ENCODE results near the gene SMOC2.
A peak's percentile ranks its signal among the peaks of the same experiment; 100 is the strongest.
"Not testable (repeated sequence)": the region's sequence is repeated elsewhere in the genome, so short reads cannot be mapped to it uniquely, and the experiment has no call there.

Gene SMOC2

DNA sequence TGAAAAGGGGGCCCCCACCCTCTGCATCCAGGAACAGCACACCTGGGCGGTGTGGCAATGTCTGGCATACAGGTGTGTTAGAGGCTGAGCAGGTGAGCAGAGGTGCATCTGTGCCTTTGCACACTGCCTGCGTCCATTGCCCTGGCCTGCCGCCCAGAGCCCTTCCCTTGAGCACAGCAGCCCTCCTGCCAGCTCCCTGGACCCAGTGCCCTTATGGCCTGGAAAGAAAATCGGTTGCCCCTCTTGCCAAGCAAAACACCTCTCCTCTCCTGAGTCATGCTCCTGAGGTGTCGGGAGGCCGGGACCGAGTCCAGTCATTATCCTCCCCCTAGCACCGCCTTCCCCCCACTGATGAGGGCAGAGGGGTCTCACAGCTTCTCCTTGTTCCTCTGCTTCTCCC lies 259.9 kb downstream of the SMOC2 start:
- no peak for DNase-seq

DNA sequence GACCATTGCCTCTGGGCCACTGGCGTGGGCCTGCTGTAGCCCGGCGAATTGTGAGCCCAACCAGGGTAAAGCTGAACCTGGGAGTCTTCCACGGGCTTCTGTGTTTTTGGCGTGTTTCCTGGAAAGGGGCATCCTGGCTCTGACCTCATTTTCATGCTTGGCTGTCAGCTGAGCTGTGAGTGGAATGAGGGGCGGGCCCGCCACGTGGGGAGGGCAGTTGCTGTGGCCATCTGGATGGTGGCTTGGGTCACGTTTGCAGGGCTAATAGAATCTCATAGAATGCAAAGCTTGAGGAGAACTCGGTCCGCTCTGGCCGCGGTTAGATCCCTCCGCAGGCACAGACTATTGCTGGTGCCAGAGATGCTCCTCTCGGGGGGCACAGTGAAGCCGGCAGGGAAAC lies 263.0 kb downstream of the SMOC2 start:
- peak in 24 of 42 donors; percentile 4 to 54 (median 29) for DNase-seq
- intact Hi-C loops (cut with DNase I) = no loop called here

More for the DNA sequence above, 259.9 kb downstream of the SMOC2 start:
- intact Hi-C loops (cut with DNase I) = no loop called here

DNA sequence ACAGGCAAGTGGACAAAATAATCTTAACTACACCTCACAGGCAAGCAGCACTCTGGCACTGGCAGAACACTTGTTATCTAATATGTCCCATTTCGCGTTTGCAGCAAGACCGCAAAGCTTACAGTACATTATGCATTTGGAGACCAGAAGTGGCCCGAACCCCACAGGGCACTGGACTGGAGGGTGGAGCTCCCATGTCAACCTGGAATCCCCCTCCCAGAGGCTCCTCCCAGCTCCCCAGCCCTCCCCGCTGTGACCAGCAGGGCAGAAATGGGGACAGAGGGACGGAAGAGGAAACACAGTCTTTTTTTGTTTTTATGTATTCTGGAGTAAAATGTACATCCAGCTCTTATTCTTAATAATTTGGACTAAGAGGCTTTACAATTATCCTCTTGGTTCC lies 263.7 kb downstream of the SMOC2 start:
- intact Hi-C loops (cut with DNase I) = no loop called here
- no peak for DNase-seq

DNA sequence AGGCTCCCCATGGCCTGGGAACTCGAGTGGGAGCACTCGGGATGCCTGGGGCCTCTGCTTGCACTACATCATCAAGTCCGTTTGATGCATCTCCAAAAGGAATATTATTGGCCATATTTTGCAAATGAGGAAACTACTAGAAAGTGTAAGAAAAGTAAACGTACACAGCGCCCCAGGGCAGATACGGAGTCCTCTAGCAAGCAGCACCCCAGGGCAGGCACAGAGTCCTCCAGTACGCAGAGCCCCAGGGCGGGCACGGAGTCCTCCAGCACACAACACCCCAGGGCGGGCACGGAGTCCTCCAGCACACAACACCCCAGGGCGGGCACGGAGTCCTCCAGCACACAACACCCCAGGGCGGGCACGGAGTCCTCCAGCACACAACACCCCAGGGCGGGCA lies 264.3 kb downstream of the SMOC2 start:
- intact Hi-C loops (cut with DNase I); DNase-seq: not testable (repeated sequence)

DNA sequence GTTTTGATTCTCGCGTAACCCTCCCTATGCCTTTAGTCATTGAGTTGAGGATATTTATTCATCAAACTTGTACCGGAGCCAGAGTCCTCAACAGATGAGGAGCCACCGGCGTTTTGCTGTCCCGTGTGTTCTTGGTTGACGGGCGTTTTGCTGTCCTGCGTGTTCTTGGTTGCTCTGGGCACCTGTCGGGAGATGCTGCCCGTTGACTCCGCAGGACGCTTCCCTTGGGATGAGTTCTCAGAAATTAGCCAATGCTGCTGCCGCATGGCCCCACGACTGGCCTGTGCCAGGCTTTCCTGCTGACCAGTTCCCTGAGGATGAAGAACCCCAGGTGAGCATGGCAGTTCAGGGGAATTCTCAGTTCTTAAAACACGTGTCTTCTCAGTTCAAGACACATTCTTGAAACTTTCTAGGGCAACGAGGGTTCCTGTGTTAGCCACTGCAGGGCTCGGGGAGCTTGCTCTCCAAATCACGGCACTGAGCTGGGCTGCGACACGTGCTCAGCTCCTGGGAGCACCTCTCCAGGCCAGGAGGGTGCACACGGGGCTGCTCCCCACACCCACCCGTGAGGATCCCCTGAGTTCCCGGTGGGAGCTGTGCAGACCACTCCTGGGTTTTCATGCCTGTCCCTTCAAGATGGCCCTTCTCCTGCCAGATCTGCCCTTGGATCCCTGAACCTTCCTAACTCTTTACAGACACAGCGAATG lies 265.6 kb downstream of the SMOC2 start:
- intact Hi-C loops (cut with DNase I) = no loop called here
- DNase-seq = no peak

GRCh38 chr6:168708526-168708925 lies 267.5 kb downstream of the SMOC2 start:
- intact Hi-C loops (cut with DNase I) = no loop called here
- DNase-seq = peak in 1 of 42 donors; percentile 5

- DNase-seq = peak in 1 of 42 donors; percentile 12
- intact Hi-C loops (cut with DNase I) = no loop called here
Observed at GRCh38 chr6:168708984-168709383, 268.0 kb downstream of the SMOC2 start.

- peak in 1 of 42 donors; percentile 22 for DNase-seq
- intact Hi-C loops (cut with DNase I) = no loop called here
Observed at GRCh38 chr6:168709390-168709789, 268.4 kb downstream of the SMOC2 start.

DNA sequence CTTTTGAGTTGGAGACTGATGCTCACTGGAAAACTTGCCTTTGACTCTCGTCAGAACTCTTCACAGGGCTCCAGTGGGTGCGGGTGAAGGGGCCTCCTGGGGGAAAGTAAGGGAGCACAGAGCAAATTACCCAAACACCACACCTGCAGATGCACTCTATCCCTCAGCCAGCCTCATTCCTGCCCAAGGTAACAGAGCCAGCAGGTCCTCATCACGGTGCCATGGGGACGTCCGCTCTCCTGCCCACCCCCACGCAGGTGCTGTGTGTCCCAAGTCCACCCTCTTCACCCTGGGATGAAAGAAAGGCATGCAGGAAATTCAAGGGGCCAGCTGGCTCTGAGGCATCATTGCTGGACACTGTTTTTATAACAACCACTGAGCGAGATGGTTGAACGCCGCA lies 269.0 kb downstream of the SMOC2 start:
- intact Hi-C loops (cut with DNase I) = no loop called here
- DNase-seq = peak in 1 of 42 donors; percentile 20

DNA sequence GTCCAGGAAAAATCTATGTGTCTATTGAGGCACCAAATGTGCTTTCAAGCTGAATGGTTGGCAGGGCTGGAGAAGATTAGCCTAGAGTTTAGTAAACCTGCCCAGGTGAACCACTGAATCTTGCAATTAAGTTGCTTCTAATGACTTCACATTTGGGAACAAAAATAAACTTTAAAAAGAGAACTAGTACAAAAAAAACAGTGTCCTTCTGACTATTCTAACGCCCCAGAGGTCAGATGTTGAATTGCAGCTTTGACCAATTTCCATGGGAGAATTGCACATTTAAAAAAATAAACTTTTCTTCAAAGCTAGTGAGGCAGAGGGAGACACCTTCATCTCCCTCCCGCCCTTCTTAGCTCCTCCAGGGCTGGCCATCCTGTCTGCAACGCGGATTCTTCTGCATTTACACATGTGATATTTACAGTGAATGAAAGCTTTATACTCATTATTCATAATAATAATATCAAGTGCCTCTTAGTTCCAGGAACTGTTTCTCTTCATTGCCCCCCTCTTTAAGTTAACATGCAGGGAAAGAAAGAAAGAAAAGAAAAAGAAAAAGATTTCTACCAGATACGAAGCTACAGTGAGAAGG lies 270.2 kb downstream of the SMOC2 start:
- intact Hi-C loops (cut with DNase I) = no loop called here

GRCh38 chr6:168711666-168712300 lies 270.8 kb downstream of the SMOC2 start:
- intact Hi-C loops (cut with DNase I) = no loop called here
- peak in 1 of 42 donors; percentile 26 for DNase-seq

More for the DNA sequence above, 270.2 kb downstream of the SMOC2 start:
- DNase-seq = peak in 1 of 42 donors; percentile 13

DNA sequence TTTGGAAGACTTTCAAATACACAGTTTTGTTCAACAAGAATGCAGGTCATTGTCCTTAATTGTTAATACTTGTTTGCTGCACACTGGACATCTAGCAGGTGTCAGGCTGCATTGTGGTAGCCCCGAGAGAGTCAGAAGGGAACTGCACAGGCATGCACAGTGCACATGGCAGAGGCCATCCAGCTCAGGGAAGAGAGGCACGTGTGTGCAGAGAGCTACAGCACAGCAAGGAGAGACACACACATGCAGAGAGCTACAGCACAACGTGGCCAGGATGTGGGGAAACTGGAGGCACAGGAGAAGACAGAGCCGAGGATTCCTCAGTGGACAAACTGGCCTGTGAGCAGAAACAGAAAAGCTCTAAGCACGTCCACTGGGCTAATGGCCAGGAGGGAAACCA lies 272.0 kb downstream of the SMOC2 start:
- intact Hi-C loops (cut with DNase I) = no loop called here
- DNase-seq = no peak

DNA sequence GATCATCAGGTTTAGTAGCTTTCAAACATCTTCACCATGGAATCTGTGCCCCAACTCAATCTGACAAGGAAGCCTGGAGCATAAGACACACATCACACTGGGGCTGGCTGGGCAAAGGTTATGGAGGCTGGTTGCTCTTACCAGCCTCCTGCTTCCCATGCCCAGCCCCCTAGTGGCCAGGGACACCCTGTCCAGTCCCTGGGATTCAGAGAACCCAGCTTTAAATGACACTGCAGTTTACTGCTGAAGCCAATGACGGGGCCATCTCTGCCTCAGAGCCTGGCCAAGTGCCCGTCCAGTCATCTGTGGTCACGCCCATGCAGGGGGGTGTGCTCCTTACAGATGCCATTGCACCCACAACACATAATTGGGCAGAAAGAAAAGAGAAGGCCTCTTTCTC lies 272.9 kb downstream of the SMOC2 start:
- DNase-seq = peak in 1 of 42 donors; percentile 37
- intact Hi-C loops (cut with DNase I) = no loop called here

DNA sequence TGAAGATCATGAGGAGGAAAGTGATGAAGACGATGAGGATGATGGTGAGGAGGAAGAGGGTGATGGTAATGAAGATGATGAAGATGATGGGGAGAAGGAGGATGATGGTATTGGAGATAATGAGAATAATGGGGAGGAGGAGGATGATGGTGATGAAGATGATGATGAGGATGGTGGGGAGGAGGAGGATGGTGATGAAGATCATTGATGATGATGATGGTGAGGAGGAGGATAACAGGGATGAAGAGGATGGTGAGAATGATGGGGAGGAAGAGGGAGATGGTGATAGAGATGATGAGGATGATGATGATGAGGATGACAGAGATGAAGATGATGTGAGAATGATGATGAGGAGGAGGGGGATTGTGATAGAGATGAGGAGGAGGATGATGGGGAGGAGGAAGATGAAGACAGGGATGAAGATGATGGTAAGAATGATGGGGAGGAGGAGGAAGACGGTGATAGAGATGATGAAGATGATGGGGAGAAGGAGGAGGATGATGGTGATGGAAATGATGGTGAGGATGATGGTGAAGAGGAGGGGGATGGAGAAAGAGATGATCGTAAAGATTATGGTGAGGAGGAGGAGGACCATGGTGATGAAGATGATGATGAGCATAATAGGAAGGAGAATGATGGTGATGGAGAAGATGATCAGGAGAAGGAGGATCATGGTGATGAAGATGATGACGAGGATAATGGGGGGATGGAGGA lies 273.7 kb downstream of the SMOC2 start:
- intact Hi-C loops (cut with DNase I) = no loop called here

GRCh38 chr6:168715643-168716481 lies 274.9 kb downstream of the SMOC2 start:
- peak in 1 of 42 donors; percentile 16 for DNase-seq

More for the DNA sequence above, 273.7 kb downstream of the SMOC2 start:
- no peak for DNase-seq

GRCh38 chr6:168716581-168716980 lies 275.6 kb downstream of the SMOC2 start:
- DNase-seq = peak in 1 of 42 donors; percentile 33
- intact Hi-C loops (cut with DNase I) = no loop called here

More at GRCh38 chr6:168715643-168716481, 274.9 kb downstream of the SMOC2 start:
- intact Hi-C loops (cut with DNase I) = no loop called here

- DNase-seq = peak in 1 of 42 donors; percentile 26
- intact Hi-C loops (cut with DNase I) = no loop called here
Observed at GRCh38 chr6:168717491-168717890, 276.5 kb downstream of the SMOC2 start.
